HepG2 (cell line): Measurements from ENCODE around the gene KIF1C. TPM values are rescaled to one million over a fixed set of nuclear protein-coding genes. Genes with fewer than 3 reads are reported as not detected.

Source experiments
- CBFB ChIP-seq: sonication (generic); formaldehyde crosslinking; IDR thresholded peaks from 2 replicates; pipeline ENCODE4 v1.4.0; 2020; ENCODE audit warnings: missing genetic modification reagents
- DDIT3 ChIP-seq: sonication (generic); formaldehyde crosslinking; IDR thresholded peaks from 2 replicates; pipeline ENCODE4 v1.4.0; 2020; ENCODE audit warnings: mild to moderate bottlenecking, missing genetic modification reagents
- DPF2 ChIP-seq: sonication (generic); formaldehyde crosslinking; IDR thresholded peaks from 2 replicates; pipeline ENCODE4 v1.4.0; 2020; ENCODE audit warnings: mild to moderate bottlenecking, low read depth, missing genetic modification reagents, borderline replicate concordance
- FOXM1 ChIP-seq: sonication (generic); formaldehyde crosslinking; IDR thresholded peaks from 2 replicates; pipeline ENCODE4 v1.5.0; 2020; ENCODE audit warnings: missing genetic modification reagents
- HNRNPH1 ChIP-seq: fragments of 200-400 bp; formaldehyde crosslinking; optimal IDR thresholded peaks from 2 replicates; pipeline ENCODE3; 2017; ENCODE audit warnings: mild to moderate bottlenecking, low read depth, low read length
- KDM4B ChIP-seq: sonication (generic); formaldehyde crosslinking; IDR thresholded peaks from 2 replicates; pipeline ENCODE4 v1.4.0; 2020; ENCODE audit warnings: missing genetic modification reagents
- MAZ ChIP-seq, 2 experiments: sonication (generic) in 1 of 2; formaldehyde crosslinking in 1 of 2; IDR thresholded peaks; 2 replicates each; pipeline versions ENCODE4 v1.5.0 to v1.6.1; 2012 to 2020; ENCODE audit warnings: low read depth in 2 of 2, mild to moderate bottlenecking in 2 of 2, borderline replicate concordance in 1 of 2, improper control_type of control experiment in 1 of 2, low read length in 1 of 2, missing genetic modification reagents in 1 of 2, moderate library complexity in 1 of 2
- MBNL3 ChIP-seq: fragments of 250-450 bp; sonication (Bioruptor Pico); conservative IDR thresholded peaks from 2 replicates; pipeline ENCODE4 v1.8.0; 2022; ENCODE audit warnings: mild to moderate bottlenecking, inconsistent platforms
- PHF21A ChIP-seq: sonication (generic); formaldehyde crosslinking; IDR thresholded peaks from 2 replicates; pipeline ENCODE4 v1.5.0; 2020; ENCODE audit warnings: mild to moderate bottlenecking, missing genetic modification reagents
- PLRG1 ChIP-seq: fragments of 450-650 bp; conservative IDR thresholded peaks from 2 replicates; pipeline ENCODE4 v1.6.1; 2016
- POLR2AphosphoS2 ChIP-seq: IDR thresholded peaks from 2 replicates; pipeline ENCODE4 v1.6.1; 2011; ENCODE audit warnings: low read depth, low read length, improper control_type of control experiment
- RBM22 ChIP-seq: fragments of 200-400 bp; formaldehyde crosslinking; optimal IDR thresholded peaks from 2 replicates; pipeline ENCODE3; 2017; ENCODE audit warnings: mild to moderate bottlenecking, low read length, moderate library complexity
- RFXAP ChIP-seq: sonication (generic); formaldehyde crosslinking; IDR thresholded peaks from 2 replicates; pipeline ENCODE4 v1.4.0; 2020; ENCODE audit warnings: missing genetic modification reagents, borderline replicate concordance
- SMAD9 ChIP-seq: sonication (generic); formaldehyde crosslinking; IDR thresholded peaks from 2 replicates; pipeline ENCODE4 v1.5.1; 2020; ENCODE audit warnings: mild to moderate bottlenecking, missing genetic modification reagents
- TARDBP ChIP-seq: sonication (generic); formaldehyde crosslinking; IDR thresholded peaks from 2 replicates; pipeline ENCODE4 v1.8.0; 2022; ENCODE audit warnings: mild to moderate bottlenecking, missing genetic modification reagents
- YY1 ChIP-seq: IDR thresholded peaks from 2 replicates; pipeline ENCODE4 v1.6.1; 2011; ENCODE audit warnings: low read length, low read depth, moderate library complexity, mild to moderate bottlenecking; ENCODE audit not compliant: insufficient read depth, insufficient replicate concordance
- ZBTB25 ChIP-seq: IDR thresholded peaks from 2 replicates; pipeline ENCODE4 v1.6.1; 2018; ENCODE audit warnings: missing genetic modification reagents
- ZNF207 ChIP-seq: fragments of 450-650 bp; IDR thresholded peaks from 2 replicates; pipeline ENCODE4 v1.6.1; 2016; ENCODE audit warnings: antibody characterized with exemption, borderline replicate concordance
- ZNF24 ChIP-seq: fragments of 450-650 bp; IDR thresholded peaks from 2 replicates; pipeline ENCODE4 v1.6.1; 2017; ENCODE audit warnings: antibody characterized with exemption, mild to moderate bottlenecking
- polyA plus RNA-seq, 8 experiments: library from polyadenylated mRNA; depleted of rRNA in 3 of 8; stranded (reverse) in 7 of 8; unstranded in 1 of 8; fragments of >200 nt; fragmentation: Illumina TruSeq in 4 of 8; extraction: Trizol in 4 of 8; gene quantifications; 2 replicates each; pipeline versions ENCODE4 v1.2.1 to v1.2.3, GENCODE V29; 2011 to 2016; ENCODE audit warnings: low read depth in 4 of 8, missing spikeins in 1 of 8, mixed read lengths in 1 of 8; ENCODE audit not compliant: insufficient read depth in 1 of 8
- total RNA-seq, 5 experiments: library from RNA; depleted of rRNA; stranded (reverse); fragments of >200 nt; fragmentation: Illumina TruSeq; extraction: Trizol; gene quantifications; 2 replicates each; pipeline ENCODE4 v1.2.3, GENCODE V29; 2016; ENCODE audit warnings: low read depth in 1 of 5
- TF ChIP-seq, protein P1 (sequence below): sonication (generic); formaldehyde crosslinking; IDR thresholded peaks from 2 replicates; pipeline ENCODE4 v1.5.1; 2020; ENCODE audit warnings: mild to moderate bottlenecking, missing genetic modification reagents, moderate library complexity
- TF ChIP-seq, protein P2 (sequence below): sonication (generic); formaldehyde crosslinking; IDR thresholded peaks from 2 replicates; pipeline ENCODE4 v1.4.0; 2020; ENCODE audit warnings: missing genetic modification reagents, mild to moderate bottlenecking, borderline replicate concordance
- TF ChIP-seq, protein P3 (sequence below): sonication (generic); formaldehyde crosslinking; IDR thresholded peaks from 2 replicates; pipeline ENCODE4 v1.8.0; 2022; ENCODE audit warnings: mild to moderate bottlenecking, missing genetic modification reagents
- TF ChIP-seq, protein P4 (sequence below): sonication (generic); formaldehyde crosslinking; IDR thresholded peaks from 2 replicates; pipeline ENCODE4 v1.5.0; 2020; ENCODE audit warnings: mild to moderate bottlenecking, low read depth, missing genetic modification reagents, borderline replicate concordance

KIF1C gene
- total and polyA plus RNA-seq, 2 of the 13 experiments (the other 11 are each of a cell fraction or from before 2014, with no cell fraction given), result 70.0 to 104 TPM

DNA sequence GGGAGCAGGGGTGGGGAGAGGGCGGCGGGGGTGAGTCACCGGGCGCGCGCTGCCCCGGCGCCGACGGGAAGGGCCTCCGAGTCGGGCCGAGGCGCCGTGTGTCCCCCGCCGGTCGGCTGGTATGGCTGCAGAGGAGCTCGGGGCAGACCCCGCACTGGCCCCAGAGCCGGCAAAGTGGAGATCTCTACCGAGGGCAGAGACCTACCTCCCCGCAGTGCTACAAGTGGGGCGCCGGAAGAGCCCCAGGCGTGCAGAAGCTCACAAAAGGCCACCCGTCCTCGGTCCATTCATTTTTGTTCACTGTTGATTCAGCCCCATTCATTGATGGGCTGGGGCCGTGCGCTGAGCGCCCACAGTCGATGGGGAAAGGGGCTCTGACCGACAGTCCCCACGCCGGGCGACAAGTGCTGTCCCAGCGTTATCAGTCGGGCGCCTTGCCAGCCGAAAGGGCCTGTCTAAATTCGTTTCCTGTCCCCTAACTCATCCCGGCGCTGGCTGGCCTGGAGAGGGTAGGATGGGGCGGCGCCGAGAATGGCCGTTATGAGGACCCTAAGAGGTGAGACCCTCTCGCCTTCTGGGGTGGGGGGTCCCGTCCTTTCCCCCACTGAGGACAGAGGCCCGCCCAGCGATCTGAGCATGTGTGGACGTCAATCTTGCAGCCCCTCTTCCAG is 47.5 kb upstream of the KIF1C start (continued):
- TF ChIP-seq YY1 (peak; percentile 4), PLRG1 (no peak), RFXAP (CRISPR knock-in tag) (no peak), MBNL3 (no peak), SMAD9 (CRISPR knock-in tag) (no peak), ZNF207 (no peak), DDIT3 (no peak), MAZ (IDR thresholded peaks at IDR 0.05; ENCODE audit: borderline replicate concordance, low read depth, low read length) (peak; percentile 9; the same call in 1 of the 2 replicates), MAZ (CRISPR knock-in tag; IDR thresholded peaks at IDR 0.05; ENCODE audit: low read depth) (0 out of 2 replicates have a peak, but pooled peaks have one; percentile 61), POLR2AphosphoS2 (no peak), ZBTB25 (no peak), HNRNPH1 (no peak), DPF2 (CRISPR knock-in tag) (no peak), KDM4B (CRISPR knock-in tag) (no peak), FOXM1 (CRISPR knock-in tag) (no peak), TARDBP (CRISPR knock-in tag) (no peak), CBFB (no peak), RBM22 (no peak), PHF21A (no peak), ZNF24 (no peak)
- TF ChIP-seq, protein P1, sequence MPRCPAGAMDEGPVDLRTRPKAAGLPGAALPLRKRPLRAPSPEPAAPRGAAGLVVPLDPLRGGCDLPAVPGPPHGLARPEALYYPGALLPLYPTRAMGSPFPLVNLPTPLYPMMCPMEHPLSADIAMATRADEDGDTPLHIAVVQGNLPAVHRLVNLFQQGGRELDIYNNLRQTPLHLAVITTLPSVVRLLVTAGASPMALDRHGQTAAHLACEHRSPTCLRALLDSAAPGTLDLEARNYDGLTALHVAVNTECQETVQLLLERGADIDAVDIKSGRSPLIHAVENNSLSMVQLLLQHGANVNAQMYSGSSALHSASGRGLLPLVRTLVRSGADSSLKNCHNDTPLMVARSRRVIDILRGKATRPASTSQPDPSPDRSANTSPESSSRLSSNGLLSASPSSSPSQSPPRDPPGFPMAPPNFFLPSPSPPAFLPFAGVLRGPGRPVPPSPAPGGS, result no peak
- TF ChIP-seq, protein P2, sequence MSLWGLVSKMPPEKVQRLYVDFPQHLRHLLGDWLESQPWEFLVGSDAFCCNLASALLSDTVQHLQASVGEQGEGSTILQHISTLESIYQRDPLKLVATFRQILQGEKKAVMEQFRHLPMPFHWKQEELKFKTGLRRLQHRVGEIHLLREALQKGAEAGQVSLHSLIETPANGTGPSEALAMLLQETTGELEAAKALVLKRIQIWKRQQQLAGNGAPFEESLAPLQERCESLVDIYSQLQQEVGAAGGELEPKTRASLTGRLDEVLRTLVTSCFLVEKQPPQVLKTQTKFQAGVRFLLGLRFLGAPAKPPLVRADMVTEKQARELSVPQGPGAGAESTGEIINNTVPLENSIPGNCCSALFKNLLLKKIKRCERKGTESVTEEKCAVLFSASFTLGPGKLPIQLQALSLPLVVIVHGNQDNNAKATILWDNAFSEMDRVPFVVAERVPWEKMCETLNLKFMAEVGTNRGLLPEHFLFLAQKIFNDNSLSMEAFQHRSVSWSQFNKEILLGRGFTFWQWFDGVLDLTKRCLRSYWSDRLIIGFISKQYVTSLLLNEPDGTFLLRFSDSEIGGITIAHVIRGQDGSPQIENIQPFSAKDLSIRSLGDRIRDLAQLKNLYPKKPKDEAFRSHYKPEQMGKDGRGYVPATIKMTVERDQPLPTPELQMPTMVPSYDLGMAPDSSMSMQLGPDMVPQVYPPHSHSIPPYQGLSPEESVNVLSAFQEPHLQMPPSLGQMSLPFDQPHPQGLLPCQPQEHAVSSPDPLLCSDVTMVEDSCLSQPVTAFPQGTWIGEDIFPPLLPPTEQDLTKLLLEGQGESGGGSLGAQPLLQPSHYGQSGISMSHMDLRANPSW (CRISPR knock-in tag), result no peak
- TF ChIP-seq, protein P3, sequence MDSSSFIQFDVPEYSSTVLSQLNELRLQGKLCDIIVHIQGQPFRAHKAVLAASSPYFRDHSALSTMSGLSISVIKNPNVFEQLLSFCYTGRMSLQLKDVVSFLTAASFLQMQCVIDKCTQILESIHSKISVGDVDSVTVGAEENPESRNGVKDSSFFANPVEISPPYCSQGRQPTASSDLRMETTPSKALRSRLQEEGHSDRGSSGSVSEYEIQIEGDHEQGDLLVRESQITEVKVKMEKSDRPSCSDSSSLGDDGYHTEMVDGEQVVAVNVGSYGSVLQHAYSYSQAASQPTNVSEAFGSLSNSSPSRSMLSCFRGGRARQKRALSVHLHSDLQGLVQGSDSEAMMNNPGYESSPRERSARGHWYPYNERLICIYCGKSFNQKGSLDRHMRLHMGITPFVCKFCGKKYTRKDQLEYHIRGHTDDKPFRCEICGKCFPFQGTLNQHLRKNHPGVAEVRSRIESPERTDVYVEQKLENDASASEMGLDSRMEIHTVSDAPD (CRISPR knock-in tag), result no peak
- TF ChIP-seq, protein P4, sequence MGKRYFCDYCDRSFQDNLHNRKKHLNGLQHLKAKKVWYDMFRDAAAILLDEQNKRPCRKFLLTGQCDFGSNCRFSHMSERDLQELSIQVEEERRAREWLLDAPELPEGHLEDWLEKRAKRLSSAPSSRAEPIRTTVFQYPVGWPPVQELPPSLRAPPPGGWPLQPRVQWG (CRISPR knock-in tag), result no peak
